HEK293 (cell line): Measurements from ENCODE around the gene PWWP2B.

Experiments
- CTCF ChIA-PET: fragments of 350-600 bp; formaldehyde crosslinking; extraction: SDS; loops from one replicate; lab custom pipeline; 2021; ENCODE audit warnings: antibody characterized with exemption; lab: Yijun Ruan, JAX
- POLR2A ChIA-PET: fragments of 300-600 bp; formaldehyde crosslinking; extraction: SDS; loops from one replicate; lab custom pipeline; 2020; ENCODE audit warnings: antibody characterized with exemption, inconsistent platforms; lab: Yijun Ruan, JAX
- H3K27ac ChIP-seq: fragments of 200-500 bp; sonication (Bioruptor generic); 2 replicates; pipeline ENCODE4 v1.5.1; 2014; ENCODE audit warnings: low read depth, low read length, control low read depth, inconsistent platforms; ENCODE audit errors: extremely low read depth
- H3K36me3 ChIP-seq, 2 experiments: fragments of 200-500 bp in 1 of 2; sonication (Bioruptor generic) in 1 of 2; 1 replicate in 1 of 2; 2 replicates in 1 of 2; pipeline ENCODE4 v1.5.1; 2014 to 2017; ENCODE audit warnings: inconsistent platforms in 2 of 2, low read length in 2 of 2; ENCODE audit not compliant: control insufficient read depth in 2 of 2, insufficient read depth in 1 of 2
- H3K4me1 ChIP-seq: fragments of 200-500 bp; sonication (Bioruptor generic); 2 replicates; pipeline ENCODE4 v1.5.1; 2014; ENCODE audit warnings: mild to moderate bottlenecking, low read length, inconsistent platforms; ENCODE audit not compliant: control insufficient read depth, insufficient read depth
- H3K4me3 ChIP-seq: 2 replicates; pipeline ENCODE4 v1.5.1; 2011; ENCODE audit warnings: low read depth, mild to moderate bottlenecking, control low read depth, low read length, moderate library complexity
- H3K9me3 ChIP-seq: fragments of 200-500 bp; sonication (Bioruptor generic); 2 replicates; pipeline ENCODE4 v1.5.1; 2014; ENCODE audit warnings: low read depth, low read length, inconsistent platforms; ENCODE audit not compliant: control insufficient read depth, insufficient read depth
- GLIS2 ChIP-seq: fragments of 450-650 bp; formaldehyde crosslinking; IDR thresholded peaks from 2 replicates; pipeline ENCODE4 v1.5.1; 2016; ENCODE audit warnings: missing biosample characterization, missing genetic modification characterization
- HOXC10 ChIP-seq: sonication (generic); formaldehyde crosslinking; IDR thresholded peaks from 2 replicates; pipeline ENCODE4 v1.8.1; 2023; ENCODE audit warnings: mild to moderate bottlenecking, missing genetic modification reagents
- SP3 ChIP-seq: fragments of 450-650 bp; formaldehyde crosslinking; IDR thresholded peaks from 2 replicates; pipeline ENCODE4 v1.5.1; 2016; ENCODE audit warnings: missing biosample characterization, missing genetic modification characterization
- ZBTB1 ChIP-seq: fragments of 450-650 bp; formaldehyde crosslinking; IDR thresholded peaks from 2 replicates; pipeline ENCODE4 v1.5.1; 2016; ENCODE audit warnings: missing biosample characterization, missing genetic modification characterization
- ZBTB17 ChIP-seq: fragments of 450-650 bp; formaldehyde crosslinking; IDR thresholded peaks from 2 replicates; pipeline ENCODE4 v1.5.1; 2016; ENCODE audit warnings: missing biosample characterization, missing genetic modification characterization
- ZNF157 ChIP-seq: fragments of 450-650 bp; formaldehyde crosslinking; IDR thresholded peaks from 2 replicates; pipeline ENCODE4 v1.5.1; 2016; ENCODE audit warnings: missing biosample characterization, missing genetic modification characterization
- ZNF175 ChIP-seq: fragments of 450-650 bp; formaldehyde crosslinking; IDR thresholded peaks from 2 replicates; pipeline ENCODE4 v1.5.1; 2016; ENCODE audit warnings: missing biosample characterization, missing genetic modification characterization
- ZNF223 ChIP-seq: fragments of 450-650 bp; formaldehyde crosslinking; IDR thresholded peaks from 2 replicates; pipeline ENCODE4 v1.5.1; 2016; ENCODE audit warnings: missing biosample characterization, missing genetic modification characterization
- ZNF292 ChIP-seq: fragments of 450-650 bp; formaldehyde crosslinking; IDR thresholded peaks from 2 replicates; pipeline ENCODE4 v1.5.1; 2016; ENCODE audit warnings: low read depth, missing biosample characterization, missing genetic modification characterization, borderline replicate concordance
- ZNF311 ChIP-seq: fragments of 450-650 bp; formaldehyde crosslinking; IDR thresholded peaks from 2 replicates; pipeline ENCODE4 v1.5.1; 2017; ENCODE audit warnings: missing biosample characterization, missing genetic modification characterization, borderline replicate concordance
- ZNF521 ChIP-seq: fragments of 450-650 bp; formaldehyde crosslinking; IDR thresholded peaks from 2 replicates; pipeline ENCODE4 v1.5.1; 2017; ENCODE audit warnings: missing biosample characterization, mild to moderate bottlenecking, missing genetic modification characterization
- ZNF529 ChIP-seq: fragments of 450-650 bp; formaldehyde crosslinking; IDR thresholded peaks from 2 replicates; pipeline ENCODE4 v1.5.1; 2017; ENCODE audit warnings: missing genetic modification characterization, missing biosample characterization; ENCODE audit not compliant: insufficient replicate concordance
- ZNF544 ChIP-seq: fragments of 450-650 bp; formaldehyde crosslinking; IDR thresholded peaks from 2 replicates; pipeline ENCODE4 v1.5.0; 2017; ENCODE audit warnings: missing biosample characterization, missing genetic modification characterization
- ZNF629 ChIP-seq: fragments of 450-650 bp; formaldehyde crosslinking; IDR thresholded peaks from 2 replicates; pipeline ENCODE4 v1.5.1; 2017; ENCODE audit warnings: missing biosample characterization, missing genetic modification characterization
- ZNF660 ChIP-seq: fragments of 450-650 bp; IDR thresholded peaks from 2 replicates; pipeline ENCODE4 v1.5.1; 2018; ENCODE audit warnings: missing biosample characterization, mild to moderate bottlenecking, missing genetic modification characterization
- ZNF785 ChIP-seq: fragments of 450-650 bp; formaldehyde crosslinking; IDR thresholded peaks from 2 replicates; pipeline ENCODE4 v1.5.1; 2016; ENCODE audit warnings: missing biosample characterization, missing genetic modification characterization
- TF ChIP-seq, protein P1 (sequence below): fragments of 450-650 bp; formaldehyde crosslinking; IDR thresholded peaks from 2 replicates; pipeline ENCODE4 v1.5.1; 2016; ENCODE audit warnings: missing biosample characterization, missing genetic modification characterization, borderline replicate concordance
- TF ChIP-seq, protein P2 (sequence below): fragments of 450-650 bp; formaldehyde crosslinking; IDR thresholded peaks from 2 replicates; pipeline ENCODE4 v1.5.1; 2016; ENCODE audit warnings: missing biosample characterization, missing genetic modification characterization
- TF ChIP-seq, protein P3 (sequence below): fragments of 450-650 bp; formaldehyde crosslinking; IDR thresholded peaks from 2 replicates; pipeline ENCODE4 v1.5.1; 2016; ENCODE audit warnings: missing biosample characterization, missing genetic modification characterization
- TF ChIP-seq, protein P4 (sequence below): fragments of 450-650 bp; formaldehyde crosslinking; IDR thresholded peaks from 2 replicates; pipeline ENCODE4 v1.5.1; 2016; ENCODE audit warnings: missing biosample characterization, missing genetic modification characterization
- TF ChIP-seq, protein P5 (sequence below): fragments of 450-650 bp; formaldehyde crosslinking; IDR thresholded peaks from 2 replicates; pipeline ENCODE4 v1.5.1; 2016; ENCODE audit warnings: missing biosample characterization, missing genetic modification characterization

Gene PWWP2B

DNA sequence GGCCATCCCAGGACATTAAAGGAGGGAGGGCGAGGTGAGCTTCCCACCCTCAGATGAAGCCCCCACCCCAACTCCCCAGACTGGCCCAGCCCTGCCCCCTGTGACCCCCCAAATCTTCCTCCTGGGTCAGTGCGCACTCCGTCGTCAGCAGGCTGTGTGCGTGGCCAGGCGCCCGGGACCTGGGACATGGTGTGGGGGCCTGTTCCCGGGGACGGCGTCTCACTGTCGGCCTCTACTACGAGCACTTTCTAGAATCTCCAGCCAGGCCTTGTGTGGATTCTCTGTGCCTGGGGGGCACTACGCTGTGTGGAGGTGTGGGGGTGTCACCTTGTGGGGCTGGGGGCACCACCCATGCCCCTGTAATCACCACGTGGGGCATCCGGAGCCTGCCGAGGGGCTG, 9.8 kb downstream of the PWWP2B start:
- Histone ChIP-seq H3K4me3 (no peak overlapping the region), H3K27ac (no peak overlapping the region), H3K4me1 (peaks cover 3% of the 10 kb centered on the region; the same call in 1 of the 2 replicates), H3K36me3 (peaks cover 0 to 21% of the 10 kb centered on the region in 2 experiments; a peak in 1 of 3 replicates), H3K9me3 (no peaks in the 10 kb centered on the region)
- ChIA-PET CTCF (interaction anchor here (0.6 kb wide), 2 partner anchors 12 to 46 kb away, joined by 3 to 4 read pairs; no protein-coding TSS in a partner anchor), POLR2A (no interaction called here)
- TF ChIP-seq, protein P1, sequence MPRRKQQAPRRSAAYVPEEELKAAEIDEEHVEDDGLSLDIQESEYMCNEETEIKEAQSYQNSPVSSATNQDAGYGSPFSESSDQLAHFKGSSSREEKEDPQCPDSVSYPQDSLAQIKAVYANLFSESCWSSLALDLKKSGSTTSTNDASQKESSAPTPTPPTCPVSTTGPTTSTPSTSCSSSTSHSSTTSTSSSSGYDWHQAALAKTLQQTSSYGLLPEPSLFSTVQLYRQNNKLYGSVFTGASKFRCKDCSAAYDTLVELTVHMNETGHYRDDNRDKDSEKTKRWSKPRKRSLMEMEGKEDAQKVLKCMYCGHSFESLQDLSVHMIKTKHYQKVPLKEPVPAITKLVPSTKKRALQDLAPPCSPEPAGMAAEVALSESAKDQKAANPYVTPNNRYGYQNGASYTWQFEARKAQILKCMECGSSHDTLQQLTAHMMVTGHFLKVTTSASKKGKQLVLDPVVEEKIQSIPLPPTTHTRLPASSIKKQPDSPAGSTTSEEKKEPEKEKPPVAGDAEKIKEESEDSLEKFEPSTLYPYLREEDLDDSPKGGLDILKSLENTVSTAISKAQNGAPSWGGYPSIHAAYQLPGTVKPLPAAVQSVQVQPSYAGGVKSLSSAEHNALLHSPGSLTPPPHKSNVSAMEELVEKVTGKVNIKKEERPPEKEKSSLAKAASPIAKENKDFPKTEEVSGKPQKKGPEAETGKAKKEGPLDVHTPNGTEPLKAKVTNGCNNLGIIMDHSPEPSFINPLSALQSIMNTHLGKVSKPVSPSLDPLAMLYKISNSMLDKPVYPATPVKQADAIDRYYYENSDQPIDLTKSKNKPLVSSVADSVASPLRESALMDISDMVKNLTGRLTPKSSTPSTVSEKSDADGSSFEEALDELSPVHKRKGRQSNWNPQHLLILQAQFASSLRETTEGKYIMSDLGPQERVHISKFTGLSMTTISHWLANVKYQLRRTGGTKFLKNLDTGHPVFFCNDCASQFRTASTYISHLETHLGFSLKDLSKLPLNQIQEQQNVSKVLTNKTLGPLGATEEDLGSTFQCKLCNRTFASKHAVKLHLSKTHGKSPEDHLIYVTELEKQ (tag by site-specific recombination), result no peak
- TF ChIP-seq ZNF157 (tag by site-specific recombination) (no peak), SP3 (tag by site-specific recombination) (no peak), ZNF529 (tag by site-specific recombination) (no peak), ZNF629 (tag by site-specific recombination) (no peak), ZNF175 (tag by site-specific recombination) (no peak), HOXC10 (no peak), ZNF311 (tag by site-specific recombination) (no peak)
- TF ChIP-seq, protein P2, sequence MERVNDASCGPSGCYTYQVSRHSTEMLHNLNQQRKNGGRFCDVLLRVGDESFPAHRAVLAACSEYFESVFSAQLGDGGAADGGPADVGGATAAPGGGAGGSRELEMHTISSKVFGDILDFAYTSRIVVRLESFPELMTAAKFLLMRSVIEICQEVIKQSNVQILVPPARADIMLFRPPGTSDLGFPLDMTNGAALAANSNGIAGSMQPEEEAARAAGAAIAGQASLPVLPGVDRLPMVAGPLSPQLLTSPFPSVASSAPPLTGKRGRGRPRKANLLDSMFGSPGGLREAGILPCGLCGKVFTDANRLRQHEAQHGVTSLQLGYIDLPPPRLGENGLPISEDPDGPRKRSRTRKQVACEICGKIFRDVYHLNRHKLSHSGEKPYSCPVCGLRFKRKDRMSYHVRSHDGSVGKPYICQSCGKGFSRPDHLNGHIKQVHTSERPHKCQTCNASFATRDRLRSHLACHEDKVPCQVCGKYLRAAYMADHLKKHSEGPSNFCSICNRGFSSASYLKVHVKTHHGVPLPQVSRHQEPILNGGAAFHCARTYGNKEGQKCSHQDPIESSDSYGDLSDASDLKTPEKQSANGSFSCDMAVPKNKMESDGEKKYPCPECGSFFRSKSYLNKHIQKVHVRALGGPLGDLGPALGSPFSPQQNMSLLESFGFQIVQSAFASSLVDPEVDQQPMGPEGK (tag by site-specific recombination), result no peak
- TF ChIP-seq, protein P3, sequence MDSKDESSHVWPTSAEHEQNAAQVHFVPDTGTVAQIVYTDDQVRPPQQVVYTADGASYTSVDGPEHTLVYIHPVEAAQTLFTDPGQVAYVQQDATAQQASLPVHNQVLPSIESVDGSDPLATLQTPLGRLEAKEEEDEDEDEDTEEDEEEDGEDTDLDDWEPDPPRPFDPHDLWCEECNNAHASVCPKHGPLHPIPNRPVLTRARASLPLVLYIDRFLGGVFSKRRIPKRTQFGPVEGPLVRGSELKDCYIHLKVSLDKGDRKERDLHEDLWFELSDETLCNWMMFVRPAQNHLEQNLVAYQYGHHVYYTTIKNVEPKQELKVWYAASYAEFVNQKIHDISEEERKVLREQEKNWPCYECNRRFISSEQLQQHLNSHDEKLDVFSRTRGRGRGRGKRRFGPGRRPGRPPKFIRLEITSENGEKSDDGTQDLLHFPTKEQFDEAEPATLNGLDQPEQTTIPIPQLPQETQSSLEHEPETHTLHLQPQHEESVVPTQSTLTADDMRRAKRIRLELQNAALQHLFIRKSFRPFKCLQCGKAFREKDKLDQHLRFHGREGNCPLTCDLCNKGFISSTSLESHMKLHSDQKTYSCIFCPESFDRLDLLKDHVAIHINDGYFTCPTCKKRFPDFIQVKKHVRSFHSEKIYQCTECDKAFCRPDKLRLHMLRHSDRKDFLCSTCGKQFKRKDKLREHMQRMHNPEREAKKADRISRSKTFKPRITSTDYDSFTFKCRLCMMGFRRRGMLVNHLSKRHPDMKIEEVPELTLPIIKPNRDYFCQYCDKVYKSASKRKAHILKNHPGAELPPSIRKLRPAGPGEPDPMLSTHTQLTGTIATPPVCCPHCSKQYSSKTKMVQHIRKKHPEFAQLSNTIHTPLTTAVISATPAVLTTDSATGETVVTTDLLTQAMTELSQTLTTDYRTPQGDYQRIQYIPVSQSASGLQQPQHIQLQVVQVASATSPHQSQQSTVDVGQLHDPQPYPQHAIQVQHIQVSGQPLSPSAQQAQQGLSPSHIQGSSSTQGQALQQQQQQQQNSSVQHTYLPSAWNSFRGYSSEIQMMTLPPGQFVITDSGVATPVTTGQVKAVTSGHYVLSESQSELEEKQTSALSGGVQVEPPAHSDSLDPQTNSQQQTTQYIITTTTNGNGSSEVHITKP (tag by site-specific recombination), result no peak
- TF ChIP-seq, protein P4, sequence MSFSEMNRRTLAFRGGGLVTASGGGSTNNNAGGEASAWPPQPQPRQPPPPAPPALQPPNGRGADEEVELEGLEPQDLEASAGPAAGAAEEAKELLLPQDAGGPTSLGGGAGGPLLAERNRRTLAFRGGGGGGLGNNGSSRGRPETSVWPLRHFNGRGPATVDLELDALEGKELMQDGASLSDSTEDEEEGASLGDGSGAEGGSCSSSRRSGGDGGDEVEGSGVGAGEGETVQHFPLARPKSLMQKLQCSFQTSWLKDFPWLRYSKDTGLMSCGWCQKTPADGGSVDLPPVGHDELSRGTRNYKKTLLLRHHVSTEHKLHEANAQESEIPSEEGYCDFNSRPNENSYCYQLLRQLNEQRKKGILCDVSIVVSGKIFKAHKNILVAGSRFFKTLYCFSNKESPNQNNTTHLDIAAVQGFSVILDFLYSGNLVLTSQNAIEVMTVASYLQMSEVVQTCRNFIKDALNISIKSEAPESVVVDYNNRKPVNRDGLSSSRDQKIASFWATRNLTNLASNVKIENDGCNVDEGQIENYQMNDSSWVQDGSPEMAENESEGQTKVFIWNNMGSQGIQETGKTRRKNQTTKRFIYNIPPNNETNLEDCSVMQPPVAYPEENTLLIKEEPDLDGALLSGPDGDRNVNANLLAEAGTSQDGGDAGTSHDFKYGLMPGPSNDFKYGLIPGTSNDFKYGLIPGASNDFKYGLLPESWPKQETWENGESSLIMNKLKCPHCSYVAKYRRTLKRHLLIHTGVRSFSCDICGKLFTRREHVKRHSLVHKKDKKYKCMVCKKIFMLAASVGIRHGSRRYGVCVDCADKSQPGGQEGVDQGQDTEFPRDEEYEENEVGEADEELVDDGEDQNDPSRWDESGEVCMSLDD (tag by site-specific recombination), result no peak

DNA sequence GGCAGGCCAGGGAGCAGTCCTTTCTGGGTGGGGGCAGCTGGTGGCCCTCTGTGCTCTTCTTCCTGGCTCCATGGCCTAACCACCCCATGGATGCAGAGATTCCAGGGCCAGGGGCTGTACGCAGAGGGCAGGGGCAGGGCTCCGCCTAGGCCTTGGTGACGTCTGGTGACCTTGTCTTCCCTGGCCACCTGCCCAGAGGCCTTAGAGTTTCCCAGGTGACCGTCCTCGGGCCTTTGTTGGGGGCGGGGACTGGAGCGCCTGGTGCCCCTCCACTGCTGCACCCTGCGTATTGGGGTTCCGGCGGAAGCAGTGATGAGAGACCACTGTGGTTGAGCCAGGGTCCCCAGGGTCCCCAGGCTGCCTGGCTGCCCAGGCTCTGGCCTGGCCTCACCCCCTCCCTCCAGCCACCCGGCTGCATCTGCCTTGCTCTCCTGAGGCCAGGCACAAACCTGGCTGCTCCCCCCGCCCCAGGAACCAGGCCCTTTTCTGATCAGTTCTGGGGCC, 10.3 kb downstream of the PWWP2B start:
- peaks cover 3% of the 10 kb centered on the region; the same call in 1 of the 2 replicates for H3K4me1 ChIP-seq
- ChIA-PET CTCF (interaction anchor here (0.6 to 0.7 kb wide), 4 partner anchors 9 to 278 kb away, joined by 3 to 4 read pairs (median 4); no protein-coding TSS in a partner anchor), POLR2A (no interaction called here)
- H3K9me3 ChIP-seq, result no peaks in the 10 kb centered on the region
- H3K4me3 ChIP-seq, result no peak overlapping the region
- peaks cover 0 to 21% of the 10 kb centered on the region in 2 experiments; a peak in 1 of 3 replicates for H3K36me3 ChIP-seq
- no peak overlapping the region for H3K27ac ChIP-seq
- TF ChIP-seq ZNF785 (tag by site-specific recombination) (no peak), ZNF521 (no peak), ZNF223 (tag by site-specific recombination) (no peak), ZNF660 (tag by site-specific recombination) (no peak), ZBTB17 (tag by site-specific recombination) (no peak), ZNF292 (tag by site-specific recombination) (no peak), GLIS2 (tag by site-specific recombination) (no peak), ZBTB1 (tag by site-specific recombination) (no peak), ZNF544 (no peak)
- TF ChIP-seq, protein P5, sequence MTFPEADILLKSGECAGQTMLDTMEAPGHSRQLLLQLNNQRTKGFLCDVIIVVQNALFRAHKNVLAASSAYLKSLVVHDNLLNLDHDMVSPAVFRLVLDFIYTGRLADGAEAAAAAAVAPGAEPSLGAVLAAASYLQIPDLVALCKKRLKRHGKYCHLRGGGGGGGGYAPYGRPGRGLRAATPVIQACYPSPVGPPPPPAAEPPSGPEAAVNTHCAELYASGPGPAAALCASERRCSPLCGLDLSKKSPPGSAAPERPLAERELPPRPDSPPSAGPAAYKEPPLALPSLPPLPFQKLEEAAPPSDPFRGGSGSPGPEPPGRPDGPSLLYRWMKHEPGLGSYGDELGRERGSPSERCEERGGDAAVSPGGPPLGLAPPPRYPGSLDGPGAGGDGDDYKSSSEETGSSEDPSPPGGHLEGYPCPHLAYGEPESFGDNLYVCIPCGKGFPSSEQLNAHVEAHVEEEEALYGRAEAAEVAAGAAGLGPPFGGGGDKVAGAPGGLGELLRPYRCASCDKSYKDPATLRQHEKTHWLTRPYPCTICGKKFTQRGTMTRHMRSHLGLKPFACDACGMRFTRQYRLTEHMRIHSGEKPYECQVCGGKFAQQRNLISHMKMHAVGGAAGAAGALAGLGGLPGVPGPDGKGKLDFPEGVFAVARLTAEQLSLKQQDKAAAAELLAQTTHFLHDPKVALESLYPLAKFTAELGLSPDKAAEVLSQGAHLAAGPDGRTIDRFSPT (tag by site-specific recombination), result no peak
